Measurements from ENCODE around the gene PMF1.

The PMF1 gene

GRCh38 chr1:156268336-156268735, 55.5 kb downstream of the PMF1 start:
- DNase-seq (ENCODE audit: low spot score) = no peak

DNA sequence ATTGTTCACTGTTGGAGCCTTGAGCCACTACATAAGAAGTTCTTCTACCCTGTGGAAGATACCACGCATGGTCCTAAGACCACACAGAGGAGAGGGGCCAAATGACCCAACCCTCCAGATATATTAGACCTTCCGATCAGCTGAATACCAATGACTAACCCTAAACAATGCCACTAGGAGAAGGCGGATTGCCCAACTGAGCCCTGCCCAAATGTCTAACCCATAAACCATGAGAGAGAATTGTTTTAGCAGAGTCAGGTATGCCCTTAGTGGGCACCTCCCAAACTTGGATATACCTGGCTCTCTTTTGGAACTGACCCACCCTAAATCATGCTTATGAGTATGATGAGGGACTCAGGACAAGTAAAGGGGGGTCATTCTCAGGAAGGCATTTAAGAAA, 57.5 kb downstream of the PMF1 start:
- no peak for DNase-seq (ENCODE audit: low spot score)

- no peak for DNase-seq (ENCODE audit: low spot score)
These were observed 63.7 kb downstream of the PMF1 start for GRCh38 chr1:156276532-156276931.

- no peak for DNase-seq (ENCODE audit: low spot score)
These were observed 64.2 kb downstream of the PMF1 start for GRCh38 chr1:156276966-156277381.

- DNase-seq (ENCODE audit: low spot score) = no peak
These were observed 67.0 kb downstream of the PMF1 start for GRCh38 chr1:156279837-156280236.

GRCh38 chr1:156281281-156281680, 68.5 kb downstream of the PMF1 start:
- peak; percentile 23 for DNase-seq (ENCODE audit: low spot score)

DNA sequence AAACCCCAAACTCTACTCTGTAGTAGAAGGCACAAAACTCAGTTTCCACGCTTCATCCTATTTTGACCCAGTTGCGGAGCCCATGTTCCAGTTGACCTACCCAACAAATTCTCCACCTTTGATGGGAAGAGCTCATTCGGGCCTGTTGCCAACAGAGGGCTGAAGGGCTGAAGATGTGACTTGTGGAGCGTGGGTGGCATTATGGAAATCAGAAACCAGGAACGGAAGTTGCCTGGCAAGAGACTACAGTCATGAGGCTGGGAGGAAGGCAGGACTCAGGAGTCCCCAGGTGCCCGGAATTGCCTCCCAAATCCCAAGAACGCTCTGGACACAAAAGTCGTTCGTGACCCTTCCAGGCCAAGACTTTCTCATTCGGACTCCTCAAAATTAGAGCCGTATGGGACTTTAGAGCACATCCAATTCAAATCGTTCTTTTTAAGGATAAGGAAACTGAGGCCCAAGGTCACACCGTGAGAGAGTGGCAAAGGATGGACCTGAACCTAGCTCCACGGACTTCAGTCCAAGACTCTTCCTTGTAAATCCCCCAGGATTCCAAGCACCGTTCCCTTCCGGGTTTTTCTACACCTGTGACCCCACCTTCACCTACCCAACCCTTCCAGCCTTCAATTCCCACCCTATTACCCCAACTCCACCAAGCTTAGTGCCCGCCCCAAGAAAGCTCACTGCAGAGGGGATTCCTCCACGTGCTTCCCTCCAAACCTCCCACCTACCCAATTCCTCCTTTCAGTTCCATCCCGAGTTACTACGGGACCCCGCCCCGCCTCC, 69.1 kb downstream of the PMF1 start:
- DNase-seq (ENCODE audit: low spot score) = peak; percentile 47

DNA sequence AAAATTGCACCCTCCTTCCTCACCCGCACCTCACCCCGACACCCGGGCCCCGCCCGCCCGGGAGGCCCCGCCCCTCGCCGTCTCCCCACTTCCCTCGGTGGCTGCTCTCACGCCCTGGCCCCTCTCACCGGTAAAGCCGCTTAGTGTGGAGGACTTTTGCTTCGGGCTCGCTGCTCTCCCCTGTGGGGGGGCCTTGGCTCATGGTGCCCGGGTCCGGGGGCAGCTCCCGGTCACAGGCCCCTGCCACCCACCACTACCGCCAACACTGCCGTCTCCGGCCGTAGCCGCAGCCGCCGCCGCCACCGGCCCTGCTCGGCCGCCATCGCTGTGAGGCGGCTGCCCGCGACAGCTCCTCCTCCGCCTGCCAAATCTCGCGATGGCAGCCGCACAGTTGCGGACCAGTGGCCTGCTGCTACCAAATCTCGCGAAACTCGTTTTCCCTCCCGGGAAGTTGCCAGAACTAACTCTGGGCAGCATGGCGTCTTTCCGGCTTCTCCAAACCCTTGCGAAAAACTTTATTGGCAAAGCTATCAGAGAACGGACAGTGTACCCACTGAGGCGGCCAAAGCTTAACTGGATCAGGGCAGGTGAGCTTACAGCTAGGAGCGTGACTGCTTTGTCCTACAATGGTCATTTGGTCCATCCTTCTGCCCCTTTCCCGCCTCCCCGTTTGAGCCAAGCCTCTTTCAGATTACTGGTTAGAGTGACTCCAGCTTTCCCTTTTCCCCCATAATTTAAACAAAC, 69.8 kb downstream of the PMF1 start, which contains the start of gene SMG5:
Gene SMG5 (minus strand): TSS at position 347 of the 744 bp plus-strand sequence. CDS start 145 bp downstream, at position 202.
- DNase-seq (ENCODE audit: low spot score) = peak; percentile 89

GRCh38 chr1:156283521-156283920, 70.7 kb downstream of the PMF1 start:
- no peak for DNase-seq (ENCODE audit: low spot score)

- DNase-seq (ENCODE audit: low spot score) = no peak
These were observed 71.3 kb downstream of the PMF1 start, which contains the start of gene TMEM79 for GRCh38 chr1:156284112-156284511. TMEM79 (plus strand) TSS chr1:156284325; CDS start chr1:156285227, 902 bp downstream.

DNA sequence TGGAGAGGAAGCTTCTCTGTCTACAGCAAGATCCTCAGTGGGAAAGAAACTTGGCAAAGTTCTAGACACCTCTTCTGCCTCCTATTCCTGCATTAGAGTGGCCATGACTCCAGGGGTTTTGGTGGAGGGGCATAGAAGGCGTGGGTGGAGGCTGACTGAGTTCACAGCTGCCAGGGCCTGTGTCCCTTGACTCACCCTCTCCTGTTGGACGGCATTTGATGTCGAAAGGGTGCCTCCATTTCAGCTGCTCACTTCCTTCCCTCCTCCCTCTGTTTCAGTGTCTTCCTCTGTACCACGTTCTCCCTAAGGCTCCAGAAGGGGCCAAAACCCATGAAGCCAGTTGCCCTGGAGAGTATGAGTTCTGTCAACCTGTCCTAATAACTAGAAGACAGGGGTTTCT, 72.0 kb downstream of the PMF1 start:
- DNase-seq (ENCODE audit: low spot score) = no peak

GRCh38 chr1:156285437-156285836, 72.6 kb downstream of the PMF1 start:
- no peak for DNase-seq (ENCODE audit: low spot score)

- DNase-seq (ENCODE audit: low spot score) = no peak
These were observed 73.3 kb downstream of the PMF1 start for GRCh38 chr1:156286061-156286460.
